RWPE2 (cell line): Measurements from ENCODE around the gene MCOLN1.

Source experiments
- ATAC-seq: fragments of 200-7000 bp; cut with Tn5 transposase; 3 replicates; pipeline ENCODE4 v1.9.1; 2021; ENCODE audit warnings: low read depth
- DNase-seq: peaks from one replicate; pipeline ENCODE4 v3.0.0-alpha.2; 2020; ENCODE audit warnings: low spot score
- H3K27ac ChIP-seq: fragments of 450-650 bp; 2 replicates; pipeline ENCODE4 v1.5.1; 2017; ENCODE audit warnings: mild to moderate bottlenecking; ENCODE audit not compliant: poor library complexity, severe bottlenecking
- H3K27me3 ChIP-seq: fragments of 250-450 bp; sonication (Bioruptor Pico); 2 replicates; pipeline ENCODE4 v1.5.1; 2021; ENCODE audit warnings: mild to moderate bottlenecking, moderate library complexity; ENCODE audit not compliant: insufficient read depth, poor library complexity, severe bottlenecking
- H3K36me3 ChIP-seq: fragments of 250-450 bp; sonication (Bioruptor Pico); 2 replicates; pipeline ENCODE4 v1.5.1; 2020; ENCODE audit warnings: low read depth, mild to moderate bottlenecking, moderate library complexity
- H3K4me1 ChIP-seq: fragments of 250-450 bp; sonication (Bioruptor Pico); 2 replicates; pipeline ENCODE4 v1.5.1; 2021; ENCODE audit warnings: mild to moderate bottlenecking, moderate library complexity; ENCODE audit not compliant: insufficient read depth, poor library complexity, severe bottlenecking
- H3K4me3 ChIP-seq: fragments of 250-450 bp; sonication (Bioruptor Pico); 2 replicates; pipeline ENCODE4 v1.5.1; 2021; ENCODE audit warnings: mild to moderate bottlenecking, moderate library complexity; ENCODE audit not compliant: severe bottlenecking
- H3K9me3 ChIP-seq: fragments of 250-450 bp; sonication (Bioruptor Pico); 2 replicates; pipeline ENCODE4 v1.5.1; 2021; ENCODE audit warnings: mild to moderate bottlenecking, moderate library complexity; ENCODE audit not compliant: severe bottlenecking
- CTCF ChIP-seq: fragments of 450-650 bp; IDR thresholded peaks from one replicate; pipeline ENCODE4 v1.5.1; 2017; ENCODE audit warnings: mild to moderate bottlenecking, moderate library complexity; ENCODE audit not compliant: poor library complexity, severe bottlenecking

Gene MCOLN1

GRCh38 chr19:7482584-7483439, 39.6 kb upstream of the MCOLN1 start:
- no peaks in the 10 kb centered on the region for H3K9me3 ChIP-seq
- no peak for TF ChIP-seq CTCF
- H3K4me1 ChIP-seq, result peaks cover 17% of the 10 kb centered on the region
- H3K27ac ChIP-seq, result peak overlapping the region; percentile 65
- H3K4me3 ChIP-seq, result no peak overlapping the region
- H3K36me3 ChIP-seq, result no peaks in the 10 kb centered on the region
- DNase-seq (peak; percentile 86), ATAC-seq (peak; percentile 53)
- H3K27me3 ChIP-seq, result no peaks in the 10 kb centered on the region

GRCh38 chr19:7483720-7484201, 38.7 kb upstream of the MCOLN1 start:
- no peak overlapping the region for H3K4me3 ChIP-seq

GRCh38 chr19:7486923-7487322, 35.5 kb upstream of the MCOLN1 start:
- Histone ChIP-seq H3K4me1 (peaks cover 6% of the 10 kb centered on the region), H3K9me3 (no peaks in the 10 kb centered on the region), H3K27ac (no peak overlapping the region), H3K27me3 (no peaks in the 10 kb centered on the region), H3K36me3 (no peaks in the 10 kb centered on the region), H3K4me3 (no peak overlapping the region)
- no peak for DNase-seq
- TF ChIP-seq CTCF, result no peak
- ATAC-seq, result no peak

More at GRCh38 chr19:7483720-7484201, 38.7 kb upstream of the MCOLN1 start:
- no peak for TF ChIP-seq CTCF
- Histone ChIP-seq H3K27ac (peak overlapping the region; percentile 65), H3K27me3 (no peaks in the 10 kb centered on the region), H3K9me3 (no peaks in the 10 kb centered on the region), H3K36me3 (no peaks in the 10 kb centered on the region), H3K4me1 (peaks cover 17% of the 10 kb centered on the region)
- ATAC-seq, result no peak
- DNase-seq, result no peak

- no peak for TF ChIP-seq CTCF
- ATAC-seq (peak; percentile 85), DNase-seq (no peak)
- no peaks in the 10 kb centered on the region for H3K9me3 ChIP-seq
- H3K27me3 ChIP-seq, result no peaks in the 10 kb centered on the region
- H3K27ac ChIP-seq, result peak within 1 kb of the TSS; percentile 23
- no peaks in the 10 kb centered on the region for H3K4me1 ChIP-seq
- H3K4me3 ChIP-seq, result peak within 1 kb of the TSS; percentile 71
- H3K36me3 ChIP-seq, result no peaks in the 10 kb centered on the region
Observed at GRCh38 chr19:7488736-7489353, 33.6 kb upstream of the MCOLN1 start, which contains the start of gene PEX11G. Gene PEX11G (minus strand): TSS chr19:7489035. CDS start chr19:7489010, 25 bp downstream.
